Activated CD8-positive, alpha-beta memory T cell treated with anti-CD3 and anti-CD28 coated beads for 1 hour (primary cell): Measurements from ENCODE around the gene PRKCA.

ENCODE experiments used
- DNase-seq, 2 donors: peaks; one replicate each; pipeline ENCODE4 v3.0.0-alpha.2; 2020; ENCODE audit warnings: low read depth in 1 of 2; ENCODE audit errors: extremely low read depth in 1 of 2

PRKCA gene

GRCh38 chr17:66560691-66561090, 258.3 kb downstream of the PRKCA start:
- no peak for DNase-seq

DNA sequence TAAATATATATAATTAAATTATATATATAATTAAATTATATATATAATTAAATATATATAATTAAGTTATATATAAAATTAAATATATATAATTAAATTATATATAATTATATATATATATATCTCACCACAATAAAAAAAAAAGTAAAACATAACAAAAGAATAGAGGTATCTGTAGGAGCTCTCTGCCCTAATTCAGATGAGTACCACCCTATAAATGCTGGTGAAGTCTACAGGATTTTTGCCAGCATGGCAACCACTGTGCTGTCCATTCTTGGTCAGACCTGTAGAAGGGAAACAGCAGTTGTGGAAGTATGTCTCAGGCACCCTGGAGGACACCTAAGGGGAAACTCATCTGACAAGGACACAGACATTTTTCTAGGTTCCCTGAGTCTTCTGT, 259.7 kb downstream of the PRKCA start:
- no peak for DNase-seq

DNA sequence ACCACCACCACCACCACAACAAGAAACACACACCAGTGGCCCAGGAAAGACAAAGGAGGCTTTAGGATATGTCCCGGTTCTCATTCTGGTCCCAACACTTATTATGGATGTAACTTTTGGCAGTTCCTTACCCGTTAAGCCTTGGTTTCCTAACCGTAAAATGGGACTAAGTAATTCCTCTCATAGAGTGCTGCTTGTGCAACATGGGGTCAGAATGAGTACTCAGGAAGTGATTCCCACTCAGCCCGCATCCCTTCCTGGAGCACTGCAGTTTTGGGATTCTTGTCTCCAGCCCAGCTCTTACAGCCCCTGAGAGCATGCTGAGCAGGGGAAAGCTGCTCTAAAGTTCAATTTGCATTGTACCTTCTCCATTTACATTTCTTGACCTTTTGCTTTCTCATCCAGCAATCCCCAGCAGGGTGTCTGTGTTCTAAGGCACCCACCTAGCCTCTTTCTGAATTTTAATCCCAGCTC, 262.6 kb downstream of the PRKCA start:
- no peak for DNase-seq

GRCh38 chr17:66567234-66568170, 265.1 kb downstream of the PRKCA start:
- DNase-seq = peak; percentile 16 to 75

DNA sequence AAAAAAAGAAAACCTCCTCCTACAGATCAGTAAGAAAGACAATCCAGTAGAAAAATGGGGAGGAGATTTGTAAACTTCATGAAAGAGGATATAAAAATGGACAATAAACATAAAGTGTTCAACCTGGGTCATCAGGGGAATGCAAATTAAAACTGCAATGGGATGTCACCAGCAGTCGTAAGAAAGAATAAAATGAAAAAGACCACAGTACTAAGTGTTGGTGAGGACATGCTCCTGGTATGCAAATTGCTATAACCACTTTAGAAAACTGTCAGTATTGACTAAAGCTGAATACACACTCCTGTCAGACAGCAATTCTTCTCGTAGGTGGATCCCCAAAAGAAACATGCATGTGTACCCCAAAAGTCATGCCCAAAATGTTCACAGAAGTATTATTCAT, 267.2 kb downstream of the PRKCA start:
- DNase-seq = no peak

- no peak for DNase-seq
Measured at GRCh38 chr17:66570447-66571195, 268.2 kb downstream of the PRKCA start.

- DNase-seq = no peak
Measured at GRCh38 chr17:66571745-66572144, 269.3 kb downstream of the PRKCA start.

DNA sequence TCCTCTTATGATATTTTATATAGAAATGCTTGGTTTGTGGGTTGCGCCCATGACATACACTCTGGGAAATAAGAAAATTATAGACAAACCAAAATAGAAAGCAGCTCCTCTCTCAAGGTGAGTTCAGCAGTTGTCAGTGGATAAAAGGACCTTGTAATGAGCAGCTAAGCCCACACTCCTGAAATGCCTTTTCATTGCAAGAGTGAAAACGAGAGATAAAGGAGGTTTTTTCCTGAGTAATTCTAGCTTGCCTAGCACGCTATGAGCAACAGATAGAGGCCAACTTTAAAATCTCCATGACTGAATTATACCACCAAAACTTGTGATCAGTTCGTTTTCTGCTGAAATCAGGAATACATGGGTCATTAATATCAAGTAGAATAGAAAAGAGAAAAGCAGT, 270.7 kb downstream of the PRKCA start:
- no peak for DNase-seq

GRCh38 chr17:66574123-66574522, 271.7 kb downstream of the PRKCA start:
- DNase-seq = no peak

DNA sequence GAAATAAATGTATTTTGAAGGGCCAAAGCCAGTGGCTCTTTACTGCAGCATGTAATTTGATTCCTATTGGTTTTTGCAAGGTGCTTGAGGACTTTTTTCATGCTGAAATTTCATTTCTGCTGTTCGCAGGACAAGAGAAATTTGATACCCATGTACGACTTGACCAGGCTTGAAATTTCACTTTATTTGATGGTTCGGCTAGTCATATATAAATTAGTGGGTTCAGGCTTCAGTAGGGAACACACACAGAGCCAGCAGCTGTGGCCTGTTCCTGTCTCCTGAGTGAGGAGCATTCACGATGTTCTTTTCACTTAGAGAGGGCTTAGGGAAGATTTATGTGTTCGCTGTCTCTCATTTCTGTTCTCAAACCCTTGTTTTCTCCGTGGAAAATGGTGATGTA, 274.1 kb downstream of the PRKCA start:
- DNase-seq = no peak

GRCh38 chr17:66577041-66577440, 274.6 kb downstream of the PRKCA start:
- no peak for DNase-seq

- no peak for DNase-seq
Measured at GRCh38 chr17:66578781-66579489, 276.5 kb downstream of the PRKCA start.

GRCh38 chr17:66579556-66579955, 277.1 kb downstream of the PRKCA start:
- DNase-seq = no peak

- DNase-seq = no peak
Measured at GRCh38 chr17:66580184-66580955, 278.0 kb downstream of the PRKCA start.

GRCh38 chr17:66580956-66581391, 278.6 kb downstream of the PRKCA start:
- no peak for DNase-seq

- DNase-seq = no peak
Measured at GRCh38 chr17:66582373-66583111, 280.1 kb downstream of the PRKCA start.

DNA sequence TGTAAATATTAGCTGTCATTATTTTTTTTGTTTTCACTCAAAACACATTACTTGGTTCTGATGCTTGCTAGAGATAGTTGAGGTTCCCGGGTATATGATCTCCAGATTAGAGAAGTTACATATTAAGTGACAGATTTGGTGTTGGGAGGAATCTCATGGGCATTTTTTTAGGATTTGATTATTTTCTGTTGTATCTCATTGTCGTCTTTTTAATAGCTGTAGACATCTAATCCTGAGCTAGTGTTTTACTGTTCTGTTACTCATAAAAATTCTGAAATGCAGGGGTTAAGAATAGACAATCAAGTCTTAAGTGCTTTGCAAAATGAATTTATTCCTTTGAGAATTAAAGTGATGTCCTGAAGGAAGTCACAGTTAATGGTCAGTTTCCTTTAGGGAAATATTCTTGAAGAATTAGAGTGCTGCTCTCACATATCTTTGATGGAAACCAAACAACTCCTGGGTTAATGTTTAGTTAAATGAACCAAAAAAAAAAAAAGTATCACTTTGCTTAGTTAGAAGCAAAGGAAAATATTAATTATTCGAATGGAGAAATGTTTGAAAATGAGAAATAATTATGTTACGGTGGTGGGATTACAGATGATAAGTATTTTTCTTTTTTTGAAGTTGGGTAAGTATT, 280.8 kb downstream of the PRKCA start:
- DNase-seq = no peak

GRCh38 chr17:66584927-66585326, 282.5 kb downstream of the PRKCA start:
- DNase-seq = no peak

DNA sequence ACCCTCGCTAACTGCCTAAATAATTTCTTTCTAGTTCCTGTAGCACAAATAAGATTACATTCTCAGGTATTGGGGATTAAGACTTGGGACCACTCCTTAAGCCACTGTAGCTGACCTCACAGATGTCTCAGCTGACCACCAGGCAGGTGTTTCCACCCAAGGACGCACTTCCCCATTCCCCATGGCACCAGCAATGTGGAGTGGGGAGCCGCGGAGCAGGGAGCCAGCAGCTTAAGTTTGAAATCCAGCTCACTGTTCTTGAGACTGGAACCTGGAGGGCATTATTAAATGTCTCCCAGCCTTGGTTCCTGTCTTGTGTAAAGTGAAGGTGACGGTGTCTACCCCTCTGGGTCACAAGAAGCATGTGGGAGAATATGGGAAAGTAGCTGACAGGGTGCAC, 283.1 kb downstream of the PRKCA start:
- no peak for DNase-seq
